HEK293 (cell line): ENCODE measurements around the gene DROSHA.

ENCODE experiments used
- CTCF ChIA-PET: fragments of 350-600 bp; formaldehyde crosslinking; extraction: SDS; loops from one replicate; lab custom pipeline; 2021; ENCODE audit warnings: antibody characterized with exemption; lab: Yijun Ruan, JAX
- POLR2A ChIA-PET: fragments of 300-600 bp; formaldehyde crosslinking; extraction: SDS; loops from one replicate; lab custom pipeline; 2020; ENCODE audit warnings: antibody characterized with exemption, inconsistent platforms; lab: Yijun Ruan, JAX
- H3K27ac ChIP-seq: fragments of 200-500 bp; sonication (Bioruptor generic); 2 replicates; pipeline ENCODE4 v1.5.1; 2014; ENCODE audit warnings: low read depth, low read length, control low read depth, inconsistent platforms; ENCODE audit errors: extremely low read depth
- H3K36me3 ChIP-seq, 2 experiments: fragments of 200-500 bp in 1 of 2; sonication (Bioruptor generic) in 1 of 2; 1 replicate in 1 of 2; 2 replicates in 1 of 2; pipeline ENCODE4 v1.5.1; 2014 to 2017; ENCODE audit warnings: inconsistent platforms in 2 of 2, low read length in 2 of 2; ENCODE audit not compliant: control insufficient read depth in 2 of 2, insufficient read depth in 1 of 2
- H3K4me1 ChIP-seq: fragments of 200-500 bp; sonication (Bioruptor generic); 2 replicates; pipeline ENCODE4 v1.5.1; 2014; ENCODE audit warnings: mild to moderate bottlenecking, low read length, inconsistent platforms; ENCODE audit not compliant: control insufficient read depth, insufficient read depth
- H3K4me3 ChIP-seq: 2 replicates; pipeline ENCODE4 v1.5.1; 2011; ENCODE audit warnings: low read depth, mild to moderate bottlenecking, control low read depth, low read length, moderate library complexity
- H3K9me3 ChIP-seq: fragments of 200-500 bp; sonication (Bioruptor generic); 2 replicates; pipeline ENCODE4 v1.5.1; 2014; ENCODE audit warnings: low read depth, low read length, inconsistent platforms; ENCODE audit not compliant: control insufficient read depth, insufficient read depth
- ELK4 ChIP-seq: IDR thresholded peaks from 2 replicates; pipeline ENCODE4 v1.6.1; 2011; ENCODE audit warnings: mild to moderate bottlenecking, low read depth, low read length, borderline replicate concordance
- GFI1B ChIP-seq: fragments of 450-650 bp; formaldehyde crosslinking; IDR thresholded peaks from 2 replicates; pipeline ENCODE4 v1.5.1; 2016; ENCODE audit warnings: missing biosample characterization, missing genetic modification characterization
- KLF7 ChIP-seq: fragments of 450-650 bp; formaldehyde crosslinking; IDR thresholded peaks from 2 replicates; pipeline ENCODE4 v1.5.1; 2016; ENCODE audit warnings: missing biosample characterization, missing genetic modification characterization, borderline replicate concordance
- KLF8 ChIP-seq: fragments of 450-650 bp; formaldehyde crosslinking; IDR thresholded peaks from 2 replicates; pipeline ENCODE4 v1.5.1; 2016; ENCODE audit warnings: missing biosample characterization, missing genetic modification characterization
- ZBTB1 ChIP-seq: fragments of 450-650 bp; formaldehyde crosslinking; IDR thresholded peaks from 2 replicates; pipeline ENCODE4 v1.5.1; 2016; ENCODE audit warnings: missing biosample characterization, missing genetic modification characterization
- ZFP3 ChIP-seq: fragments of 450-650 bp; formaldehyde crosslinking; IDR thresholded peaks from 2 replicates; pipeline ENCODE4 v1.5.1; 2016; ENCODE audit warnings: low read depth, missing biosample characterization, missing genetic modification characterization
- ZFP41 ChIP-seq: fragments of 450-650 bp; formaldehyde crosslinking; IDR thresholded peaks from 2 replicates; pipeline ENCODE4 v1.5.1; 2016; ENCODE audit warnings: missing biosample characterization, missing genetic modification characterization, borderline replicate concordance
- ZFP69B ChIP-seq: fragments of 450-650 bp; formaldehyde crosslinking; IDR thresholded peaks from 2 replicates; pipeline ENCODE4 v1.5.1; 2016; ENCODE audit warnings: missing biosample characterization, missing genetic modification characterization
- ZNF184 ChIP-seq: fragments of 450-650 bp; IDR thresholded peaks from 2 replicates; pipeline ENCODE4 v1.5.1; 2018; ENCODE audit warnings: missing biosample characterization, mild to moderate bottlenecking, missing genetic modification characterization
- ZNF19 ChIP-seq: fragments of 450-650 bp; formaldehyde crosslinking; IDR thresholded peaks from 2 replicates; pipeline ENCODE4; 2016; ENCODE audit warnings: missing biosample characterization, missing genetic modification characterization, low read depth
- ZNF202 ChIP-seq: fragments of 450-650 bp; formaldehyde crosslinking; IDR thresholded peaks from 2 replicates; pipeline ENCODE4 v1.5.1; 2016; ENCODE audit warnings: missing biosample characterization, missing genetic modification characterization, borderline replicate concordance
- ZNF214 ChIP-seq: fragments of 450-650 bp; formaldehyde crosslinking; IDR thresholded peaks from 2 replicates; pipeline ENCODE4 v1.5.1; 2017; ENCODE audit warnings: missing biosample characterization, mild to moderate bottlenecking, missing genetic modification characterization, borderline replicate concordance
- ZNF239 ChIP-seq: fragments of 450-650 bp; formaldehyde crosslinking; IDR thresholded peaks from 2 replicates; pipeline ENCODE4 v1.5.1; 2016; ENCODE audit warnings: missing biosample characterization, missing genetic modification characterization
- ZNF37A ChIP-seq: fragments of 450-650 bp; IDR thresholded peaks from 2 replicates; pipeline ENCODE4 v1.5.1; 2018; ENCODE audit warnings: missing biosample characterization, missing genetic modification characterization
- ZNF404 ChIP-seq: fragments of 450-650 bp; formaldehyde crosslinking; IDR thresholded peaks from 2 replicates; pipeline ENCODE4 v1.5.1; 2017; ENCODE audit warnings: missing biosample characterization, missing genetic modification characterization
- ZNF433 ChIP-seq: fragments of 450-650 bp; formaldehyde crosslinking; IDR thresholded peaks from 2 replicates; pipeline ENCODE4 v1.5.1; 2016; ENCODE audit warnings: missing biosample characterization, missing genetic modification characterization, low read depth
- ZNF449 ChIP-seq: fragments of 450-650 bp; formaldehyde crosslinking; IDR thresholded peaks from 2 replicates; pipeline ENCODE4 v1.5.1; 2017; ENCODE audit warnings: missing biosample characterization, mild to moderate bottlenecking, missing genetic modification characterization, moderate library complexity
- ZNF530 ChIP-seq: fragments of 450-650 bp; formaldehyde crosslinking; IDR thresholded peaks from 2 replicates; pipeline ENCODE4 v1.5.1; 2016; ENCODE audit warnings: low read depth, missing biosample characterization, missing genetic modification characterization
- ZNF561 ChIP-seq: fragments of 450-650 bp; IDR thresholded peaks from 2 replicates; pipeline ENCODE4 v1.5.1; 2018; ENCODE audit warnings: missing biosample characterization, missing genetic modification characterization, borderline replicate concordance
- ZNF610 ChIP-seq: fragments of 450-650 bp; formaldehyde crosslinking; IDR thresholded peaks from 2 replicates; pipeline ENCODE4 v1.5.1; 2016; ENCODE audit warnings: missing biosample characterization, missing genetic modification characterization, borderline replicate concordance
- ZNF654 ChIP-seq: fragments of 450-650 bp; formaldehyde crosslinking; IDR thresholded peaks from 2 replicates; pipeline ENCODE4 v1.5.1; 2016; ENCODE audit warnings: low read depth, missing biosample characterization, missing genetic modification characterization
- ZNF707 ChIP-seq: fragments of 450-650 bp; formaldehyde crosslinking; IDR thresholded peaks from 2 replicates; pipeline ENCODE4 v1.5.1; 2016; ENCODE audit warnings: missing biosample characterization, missing genetic modification characterization
- ZNF768 ChIP-seq: fragments of 450-650 bp; formaldehyde crosslinking; IDR thresholded peaks from 2 replicates; pipeline ENCODE4 v1.5.1; 2018; ENCODE audit warnings: missing biosample characterization, mild to moderate bottlenecking, missing genetic modification characterization
- TF ChIP-seq, protein P1 (sequence below): fragments of 450-650 bp; formaldehyde crosslinking; IDR thresholded peaks from 2 replicates; pipeline ENCODE4 v1.5.1; 2016; ENCODE audit warnings: missing biosample characterization, missing genetic modification characterization
- TF ChIP-seq, protein P2 (sequence below): fragments of 450-650 bp; formaldehyde crosslinking; IDR thresholded peaks from 2 replicates; pipeline ENCODE4 v1.5.1; 2017; ENCODE audit warnings: missing biosample characterization, missing genetic modification characterization
- TF ChIP-seq, protein P3 (sequence below): fragments of 450-650 bp; formaldehyde crosslinking; IDR thresholded peaks from 2 replicates; pipeline ENCODE4 v1.5.1; 2016; ENCODE audit warnings: missing biosample characterization, missing genetic modification characterization

The DROSHA gene

DNA sequence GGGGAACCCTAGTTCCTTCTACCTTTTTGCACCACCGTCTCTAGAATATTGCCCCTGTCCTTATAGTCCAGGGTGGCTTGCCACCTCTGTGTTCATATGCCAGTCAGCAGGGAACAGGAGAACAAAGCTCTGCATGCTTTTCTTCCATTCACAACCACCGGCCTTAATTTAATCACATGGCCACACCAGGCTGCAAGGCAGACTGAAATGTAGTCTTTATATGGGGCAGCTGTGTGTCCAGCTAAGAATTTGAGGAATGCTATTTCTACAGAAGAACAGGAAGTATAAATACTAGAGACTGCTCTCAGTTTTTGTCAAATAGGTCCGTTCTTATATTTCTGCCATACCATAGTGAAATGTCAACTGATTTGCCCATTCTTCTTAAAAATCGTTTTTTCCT lies 6.0 kb upstream of the DROSHA start (continued):
- TF ChIP-seq GFI1B: no peak
- TF ChIP-seq ELK4: no peak
- TF ChIP-seq ZFP69B (tag by site-specific recombination): no peak
- TF ChIP-seq, all 188 proteins: peak for 0

DNA sequence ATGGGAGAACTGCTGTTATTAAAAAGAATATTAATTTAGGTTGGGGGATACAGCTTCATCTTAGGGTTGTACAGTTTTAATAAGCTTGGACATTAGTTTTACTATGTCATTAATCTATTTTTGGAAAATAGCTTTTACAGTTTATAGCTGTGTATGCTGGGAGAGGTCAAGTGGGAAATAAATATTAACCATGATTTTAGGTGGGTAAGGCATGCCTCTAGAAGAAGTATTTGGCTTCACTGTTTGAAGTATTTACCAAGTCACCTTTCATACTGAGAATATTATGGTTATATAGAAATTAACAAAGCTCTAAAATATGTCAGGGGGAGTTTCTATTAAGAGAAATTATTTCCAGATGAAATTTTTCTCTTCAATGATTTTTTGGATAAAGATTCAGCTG lies 5.5 kb upstream of the DROSHA start:
- Histone ChIP-seq H3K27ac (no peak overlapping the region), H3K4me1 (peaks cover 8% of the 10 kb centered on the region), H3K36me3 (peaks cover 78 to 81% of the 10 kb centered on the region in 2 experiments), H3K9me3 (no peaks in the 10 kb centered on the region), H3K4me3 (no peak overlapping the region)
- ChIA-PET CTCF (no interaction called here), POLR2A (no interaction called here)
- TF ChIP-seq, protein P1, sequence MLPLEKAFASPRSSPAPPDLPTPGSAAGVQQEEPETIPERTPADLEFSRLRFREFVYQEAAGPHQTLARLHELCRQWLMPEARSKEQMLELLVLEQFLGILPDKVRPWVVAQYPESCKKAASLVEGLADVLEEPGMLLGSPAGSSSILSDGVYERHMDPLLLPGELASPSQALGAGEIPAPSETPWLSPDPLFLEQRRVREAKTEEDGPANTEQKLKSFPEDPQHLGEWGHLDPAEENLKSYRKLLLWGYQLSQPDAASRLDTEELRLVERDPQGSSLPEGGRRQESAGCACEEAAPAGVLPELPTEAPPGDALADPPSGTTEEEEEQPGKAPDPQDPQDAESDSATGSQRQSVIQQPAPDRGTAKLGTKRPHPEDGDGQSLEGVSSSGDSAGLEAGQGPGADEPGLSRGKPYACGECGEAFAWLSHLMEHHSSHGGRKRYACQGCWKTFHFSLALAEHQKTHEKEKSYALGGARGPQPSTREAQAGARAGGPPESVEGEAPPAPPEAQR (tag by site-specific recombination): no peak
- TF ChIP-seq ZNF19 (no peak), ZBTB1 (tag by site-specific recombination) (no peak), ZNF37A (tag by site-specific recombination) (no peak), ZNF433 (tag by site-specific recombination) (no peak), ZNF654 (tag by site-specific recombination) (no peak), ZFP3 (no peak), ZNF214 (no peak), ZFP41 (tag by site-specific recombination) (no peak), ZNF449 (no peak), ZNF768 (no peak), ZNF707 (no peak)
- TF ChIP-seq, protein P2, sequence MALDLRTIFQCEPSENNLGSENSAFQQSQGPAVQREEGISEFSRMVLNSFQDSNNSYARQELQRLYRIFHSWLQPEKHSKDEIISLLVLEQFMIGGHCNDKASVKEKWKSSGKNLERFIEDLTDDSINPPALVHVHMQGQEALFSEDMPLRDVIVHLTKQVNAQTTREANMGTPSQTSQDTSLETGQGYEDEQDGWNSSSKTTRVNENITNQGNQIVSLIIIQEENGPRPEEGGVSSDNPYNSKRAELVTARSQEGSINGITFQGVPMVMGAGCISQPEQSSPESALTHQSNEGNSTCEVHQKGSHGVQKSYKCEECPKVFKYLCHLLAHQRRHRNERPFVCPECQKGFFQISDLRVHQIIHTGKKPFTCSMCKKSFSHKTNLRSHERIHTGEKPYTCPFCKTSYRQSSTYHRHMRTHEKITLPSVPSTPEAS: no peak

DNA sequence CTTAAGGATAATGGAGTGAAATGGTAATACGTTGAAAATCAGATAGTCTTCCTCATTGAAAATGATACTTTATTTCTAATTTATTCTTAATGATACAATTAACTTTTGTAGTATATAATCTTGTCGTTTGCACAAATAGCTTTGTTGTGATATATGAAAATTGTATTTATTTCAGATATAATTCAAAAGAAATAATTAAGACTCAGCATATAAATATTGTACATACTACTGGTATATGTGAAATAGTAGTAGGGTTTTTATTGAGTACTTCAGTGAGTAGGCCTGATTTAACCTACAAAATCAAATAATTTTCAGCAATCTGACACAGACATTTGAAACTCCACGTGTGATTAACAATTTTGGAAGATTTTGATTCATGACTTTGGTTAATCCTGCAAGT lies 5.0 kb upstream of the DROSHA start:
- Histone ChIP-seq H3K4me3 (no peak overlapping the region), H3K27ac (no peak overlapping the region), H3K9me3 (no peaks in the 10 kb centered on the region), H3K4me1 (peaks cover 8% of the 10 kb centered on the region), H3K36me3 (peaks cover 73 to 77% of the 10 kb centered on the region in 2 experiments)
- ChIA-PET POLR2A (no interaction called here), CTCF (no interaction called here)
- TF ChIP-seq ZNF202 (tag by site-specific recombination): no peak
- TF ChIP-seq, protein P3, sequence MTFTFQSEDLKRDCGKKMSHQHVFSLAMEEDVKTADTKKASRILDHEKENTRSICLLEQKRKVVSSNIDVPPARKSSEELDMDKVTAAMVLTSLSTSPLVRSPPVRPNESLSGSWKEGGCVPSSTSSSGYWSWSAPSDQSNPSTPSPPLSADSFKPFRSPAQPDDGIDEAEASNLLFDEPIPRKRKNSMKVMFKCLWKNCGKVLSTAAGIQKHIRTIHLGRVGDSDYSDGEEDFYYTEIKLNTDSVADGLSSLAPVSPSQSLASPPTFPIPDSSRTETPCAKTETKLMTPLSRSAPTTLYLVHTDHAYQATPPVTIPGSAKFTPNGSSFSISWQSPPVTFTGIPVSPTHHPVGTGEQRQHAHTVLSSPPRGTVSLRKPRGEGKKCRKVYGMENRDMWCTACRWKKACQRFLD (tag by site-specific recombination): no peak
- no peak for TF ChIP-seq ZNF404 (tag by site-specific recombination)
- no peak for TF ChIP-seq ZNF561 (tag by site-specific recombination)
- no peak for TF ChIP-seq ZNF610 (tag by site-specific recombination)
- TF ChIP-seq KLF8: no peak
- TF ChIP-seq ZNF530 (tag by site-specific recombination): no peak
- TF ChIP-seq ZNF239 (tag by site-specific recombination): no peak
- no peak for TF ChIP-seq KLF7 (tag by site-specific recombination)
- TF ChIP-seq ZNF184 (tag by site-specific recombination): no peak
